ENCODE measurements around the gene UTP15.

The UTP15 gene

GRCh38 chr5:73619606-73620333, 54.2 kb downstream of the UTP15 start:
- Histone ChIP-seq H3K27me3 (ENCODE audit: low read depth) (peaks cover 11% of the 10 kb centered on the region), H3K4me3 (no peak overlapping the region), H3K4me1 (no peaks in the 10 kb centered on the region), H3K9me3 (no peaks in the 10 kb centered on the region), H3K36me3 (replicated peaks) (no peaks in the 10 kb centered on the region)
- in situ Hi-C loops (cut with MboI; ENCODE audit: low sequenced_read_pairs), result no loop called here
- no peak for DNase-seq (ENCODE audit: low spot score in 2 of 2)

GRCh38 chr5:73620334-73620687, 54.8 kb downstream of the UTP15 start:
- DNase-seq (ENCODE audit: low spot score in 2 of 2), result no peak
- H3K27me3 ChIP-seq (ENCODE audit: low read depth), result peaks cover 11% of the 10 kb centered on the region
- in situ Hi-C loops (cut with MboI; ENCODE audit: low sequenced_read_pairs), result no loop called here
- no peaks in the 10 kb centered on the region; the same call in 1 of the 2 replicates for H3K4me1 ChIP-seq
- no peak overlapping the region for H3K4me3 ChIP-seq
- H3K9me3 ChIP-seq, result no peaks in the 10 kb centered on the region
- no peaks in the 10 kb centered on the region for H3K36me3 ChIP-seq (replicated peaks)

DNA sequence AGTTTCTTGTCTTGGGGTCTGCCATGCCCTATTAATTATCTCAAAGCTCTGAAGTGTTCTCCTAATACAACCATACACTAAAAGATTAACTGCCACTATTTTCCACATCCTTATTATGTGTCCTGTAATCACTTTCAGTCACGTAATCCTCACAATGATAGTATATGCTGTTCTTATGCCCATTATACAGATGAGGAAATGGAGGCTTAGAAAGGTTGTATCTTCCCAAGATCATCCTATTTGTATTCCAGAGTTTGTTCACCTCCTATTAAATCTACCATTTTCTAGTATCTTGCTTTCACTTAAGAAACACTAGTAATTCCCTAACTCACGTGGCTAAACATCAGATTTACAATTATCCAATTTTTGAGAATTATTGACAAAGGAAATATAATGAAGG, 57.5 kb downstream of the UTP15 start:
- in situ Hi-C loops (cut with MboI; ENCODE audit: low sequenced_read_pairs), result no loop called here
- no peak overlapping the region for H3K4me3 ChIP-seq
- DNase-seq (ENCODE audit: low spot score in 2 of 2), result no peak
- H3K4me1 ChIP-seq, result peaks cover 2% of the 10 kb centered on the region; the same call in 1 of the 2 replicates
- H3K9me3 ChIP-seq, result no peaks in the 10 kb centered on the region
- peaks cover 16% of the 10 kb centered on the region for H3K27me3 ChIP-seq (ENCODE audit: low read depth)
- no peaks in the 10 kb centered on the region for H3K36me3 ChIP-seq (replicated peaks)

DNA sequence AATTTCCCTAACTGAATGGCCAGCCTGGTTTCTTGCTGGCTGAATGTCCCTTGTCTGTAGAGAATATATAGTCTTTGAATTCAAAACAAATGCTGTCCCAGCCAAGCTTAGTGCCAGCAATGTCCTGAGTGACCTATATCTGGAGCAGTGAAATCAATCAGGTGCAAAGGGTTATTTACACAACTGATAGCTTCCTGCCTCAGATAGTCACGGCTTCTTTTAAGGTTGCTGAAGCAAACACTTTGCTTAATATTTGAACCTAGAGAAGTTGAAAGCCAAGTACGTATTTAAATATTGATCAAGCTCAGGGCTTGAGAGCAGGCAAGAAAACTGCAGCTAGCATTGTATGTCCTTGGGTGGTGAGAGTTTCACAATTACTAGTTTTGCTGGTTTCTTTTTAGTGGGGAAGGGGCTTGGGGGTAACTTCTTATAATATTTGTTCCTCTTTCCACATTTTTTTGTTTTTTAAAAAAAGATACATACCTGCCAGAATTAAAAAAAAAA, 58.4 kb downstream of the UTP15 start:
- Histone ChIP-seq H3K4me3 (no peak overlapping the region), H3K36me3 (replicated peaks) (no peaks in the 10 kb centered on the region), H3K9me3 (no peaks in the 10 kb centered on the region), H3K4me1 (peaks cover 2% of the 10 kb centered on the region; the same call in 1 of the 2 replicates), H3K27me3 (ENCODE audit: low read depth) (peaks cover 15% of the 10 kb centered on the region)
- in situ Hi-C loops (cut with MboI; ENCODE audit: low sequenced_read_pairs), result no loop called here
- DNase-seq (ENCODE audit: low spot score in 2 of 2), result no peak

GRCh38 chr5:73624888-73625287, 59.3 kb downstream of the UTP15 start:
- Histone ChIP-seq H3K27me3 (ENCODE audit: low read depth) (peaks cover 8% of the 10 kb centered on the region), H3K36me3 (replicated peaks) (no peaks in the 10 kb centered on the region), H3K4me1 (peaks cover 2% of the 10 kb centered on the region; the same call in 1 of the 2 replicates), H3K4me3 (no peak overlapping the region), H3K9me3 (no peaks in the 10 kb centered on the region)
- DNase-seq (ENCODE audit: low spot score in 2 of 2), result no peak
- in situ Hi-C loops (cut with MboI; ENCODE audit: low sequenced_read_pairs), result no loop called here

DNA sequence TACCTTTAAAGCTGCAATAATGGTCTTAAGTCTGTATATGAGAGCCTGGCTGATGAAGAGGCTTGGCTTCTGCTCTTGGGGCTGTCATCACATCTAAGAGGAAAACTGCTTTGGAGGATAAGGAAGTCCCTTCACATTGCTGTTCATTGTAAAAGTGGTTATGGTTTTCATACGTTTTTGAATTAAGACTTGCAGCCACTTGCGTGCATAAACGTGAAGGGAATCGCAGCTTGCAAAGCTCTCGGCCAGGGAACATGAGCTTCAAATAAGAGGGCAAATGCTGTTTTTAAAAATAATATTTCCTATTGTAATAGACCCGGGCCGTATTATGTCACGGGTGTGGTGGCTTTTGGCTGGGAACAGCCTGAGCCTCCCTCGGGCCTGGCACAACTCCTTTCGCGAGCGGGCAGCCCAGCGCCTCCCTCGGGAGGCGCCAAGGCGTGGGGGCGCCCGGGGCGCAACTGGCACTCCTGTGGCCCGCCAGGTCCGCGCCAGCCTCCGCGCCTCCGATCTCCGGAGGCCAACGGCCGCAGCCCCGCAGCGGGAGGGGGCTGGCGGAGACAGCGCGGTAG, 59.9 kb downstream of the UTP15 start:
- Histone ChIP-seq H3K4me3 (peak overlapping the region; percentile 18), H3K9me3 (no peaks in the 10 kb centered on the region), H3K36me3 (replicated peaks) (no peaks in the 10 kb centered on the region), H3K27me3 (ENCODE audit: low read depth) (peaks cover 6% of the 10 kb centered on the region; the same call in 1 of the 2 replicates), H3K4me1 (peaks cover 2% of the 10 kb centered on the region; the same call in 1 of the 2 replicates)
- no peak for DNase-seq (ENCODE audit: low spot score in 2 of 2)
- in situ Hi-C loops (cut with MboI; ENCODE audit: low sequenced_read_pairs), result no loop called here

GRCh38 chr5:73625944-73626811, 60.6 kb downstream of the UTP15 start, which contains the start of gene ARHGEF28:
Gene ARHGEF28 (plus strand): TSS chr5:73626196. CDS start chr5:73684852, 58,656 bp downstream.
- DNase-seq (ENCODE audit: low spot score in 2 of 2), result peak in 1 of 2 experiments; percentile 70
- Histone ChIP-seq H3K4me3 (peak within 1 kb of the TSS; percentile 39), H3K4me1 (peaks cover 2% of the 10 kb centered on the region; the same call in 1 of the 2 replicates), H3K36me3 (replicated peaks) (no peaks in the 10 kb centered on the region), H3K27me3 (ENCODE audit: low read depth) (peaks cover 6% of the 10 kb centered on the region; the same call in 1 of the 2 replicates), H3K9me3 (no peaks in the 10 kb centered on the region)
- in situ Hi-C loops (cut with MboI; ENCODE audit: low sequenced_read_pairs), result no loop called here

DNA sequence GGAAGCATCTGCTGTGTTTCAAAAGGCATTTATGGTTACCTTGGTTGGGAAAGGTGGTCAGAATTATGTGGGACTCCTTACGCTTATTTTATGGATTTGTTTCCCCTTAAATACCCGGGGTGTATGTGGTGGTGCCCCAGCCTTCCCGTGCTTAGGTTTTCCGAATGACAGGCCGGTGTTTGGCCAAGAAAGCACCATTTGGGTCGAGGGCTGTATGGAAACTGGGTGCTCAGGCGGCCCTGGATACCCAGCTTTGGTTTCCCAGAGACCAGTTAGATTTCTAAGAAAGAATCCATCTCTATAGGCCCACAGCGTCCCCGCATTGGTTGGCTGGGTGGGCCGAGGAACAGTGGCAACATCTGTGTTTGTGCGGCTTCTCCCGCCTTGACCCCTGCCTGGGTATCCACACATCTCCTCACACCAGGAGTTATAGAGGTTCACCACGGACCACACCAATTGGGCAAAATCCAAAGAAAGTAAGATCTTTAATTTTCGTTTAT, 61.3 kb downstream of the UTP15 start:
- Histone ChIP-seq H3K4me3 (peak overlapping the region; percentile 39), H3K4me1 (peaks cover 2% of the 10 kb centered on the region; the same call in 1 of the 2 replicates), H3K9me3 (no peaks in the 10 kb centered on the region), H3K36me3 (replicated peaks) (no peaks in the 10 kb centered on the region), H3K27me3 (ENCODE audit: low read depth) (peaks cover 6% of the 10 kb centered on the region; the same call in 1 of the 2 replicates)
- in situ Hi-C loops (cut with MboI; ENCODE audit: low sequenced_read_pairs), result no loop called here
- DNase-seq (ENCODE audit: low spot score in 2 of 2), result no peak

DNA sequence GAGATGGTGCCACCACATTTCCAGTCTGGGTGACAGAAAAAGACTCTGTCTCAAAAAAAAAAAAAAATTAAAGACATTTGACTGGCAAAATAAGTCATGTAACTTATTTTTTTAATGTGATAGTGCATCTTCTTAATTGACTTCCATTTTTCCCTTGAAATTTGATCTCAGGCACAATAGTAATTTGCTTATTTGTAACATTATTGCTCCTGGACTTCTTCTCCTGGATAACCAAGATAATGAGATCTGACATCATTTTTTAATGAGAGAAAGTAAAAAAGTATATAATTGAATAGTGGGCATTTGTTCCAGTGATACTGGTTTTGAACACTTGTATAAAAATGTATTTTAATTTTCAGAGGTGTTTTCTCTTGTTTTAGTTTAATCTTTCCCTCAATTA, 63.9 kb downstream of the UTP15 start:
- H3K36me3 ChIP-seq (replicated peaks), result no peaks in the 10 kb centered on the region
- H3K9me3 ChIP-seq, result no peaks in the 10 kb centered on the region
- in situ Hi-C loops (cut with MboI; ENCODE audit: low sequenced_read_pairs), result no loop called here
- H3K4me3 ChIP-seq, result no peak overlapping the region
- H3K27me3 ChIP-seq (ENCODE audit: low read depth), result peaks cover 6% of the 10 kb centered on the region; the same call in 1 of the 2 replicates
- DNase-seq (ENCODE audit: low spot score in 2 of 2), result no peak
- peaks cover 2% of the 10 kb centered on the region; the same call in 1 of the 2 replicates for H3K4me1 ChIP-seq

DNA sequence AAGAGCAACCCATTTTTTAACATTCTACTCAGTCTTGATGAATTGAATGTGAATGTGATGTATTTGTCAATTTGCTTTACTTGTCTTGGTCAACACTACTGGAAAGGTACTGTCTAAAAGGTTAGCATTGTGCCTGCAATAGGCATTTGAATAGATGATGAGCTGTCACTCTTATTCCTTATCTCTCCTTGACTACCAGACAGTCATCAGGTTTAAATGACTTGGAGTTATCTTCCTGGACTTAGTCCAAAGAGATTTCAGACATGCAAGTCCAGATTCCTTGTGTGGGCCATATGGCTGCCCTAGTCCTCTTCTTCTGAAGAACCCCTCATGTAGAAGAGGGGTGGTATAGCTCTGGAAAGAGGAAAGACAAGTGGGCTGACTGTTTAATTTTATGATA, 65.2 kb downstream of the UTP15 start:
- peaks cover 6% of the 10 kb centered on the region; the same call in 1 of the 2 replicates for H3K27me3 ChIP-seq (ENCODE audit: low read depth)
- in situ Hi-C loops (cut with MboI; ENCODE audit: low sequenced_read_pairs), result no loop called here
- 0 out of 2 replicates have a peak, but pooled peaks cover 2% of the 10 kb centered on the region for H3K4me1 ChIP-seq
- H3K4me3 ChIP-seq, result no peak overlapping the region
- H3K36me3 ChIP-seq (replicated peaks), result no peaks in the 10 kb centered on the region
- DNase-seq (ENCODE audit: low spot score in 2 of 2), result no peak
- no peaks in the 10 kb centered on the region for H3K9me3 ChIP-seq

- H3K9me3 ChIP-seq, result no peaks in the 10 kb centered on the region
- H3K27me3 ChIP-seq (ENCODE audit: low read depth), result peaks cover 6% of the 10 kb centered on the region; the same call in 1 of the 2 replicates
- H3K4me1 ChIP-seq, result 0 out of 2 replicates have a peak, but pooled peaks cover 1% of the 10 kb centered on the region
- in situ Hi-C loops (cut with MboI; ENCODE audit: low sequenced_read_pairs), result no loop called here
- no peak for DNase-seq (ENCODE audit: low spot score in 2 of 2)
- no peak overlapping the region for H3K4me3 ChIP-seq
- no peaks in the 10 kb centered on the region for H3K36me3 ChIP-seq (replicated peaks)
Measured at GRCh38 chr5:73631500-73631899, 66.0 kb downstream of the UTP15 start.

Data from HAP-1 (cell line).